Skeletal muscle cell (primary cell): ENCODE data around the gene SH2D6.
"Not testable (repeated sequence)": the region's sequence is repeated elsewhere in the genome, so short reads cannot be mapped to it uniquely, and the experiment has no call there.

Experiments
- DNase-seq: peaks from one replicate; pipeline ENCODE4 v3.0.0-alpha.2; 2010; ENCODE audit warnings: low read depth
- H3K4me3 ChIP-seq: 2 replicates; pipeline ENCODE4 v1.5.1; 2011; ENCODE audit warnings: low read depth, mild to moderate bottlenecking, control low read depth, low read length, moderate library complexity

Gene SH2D6

DNA sequence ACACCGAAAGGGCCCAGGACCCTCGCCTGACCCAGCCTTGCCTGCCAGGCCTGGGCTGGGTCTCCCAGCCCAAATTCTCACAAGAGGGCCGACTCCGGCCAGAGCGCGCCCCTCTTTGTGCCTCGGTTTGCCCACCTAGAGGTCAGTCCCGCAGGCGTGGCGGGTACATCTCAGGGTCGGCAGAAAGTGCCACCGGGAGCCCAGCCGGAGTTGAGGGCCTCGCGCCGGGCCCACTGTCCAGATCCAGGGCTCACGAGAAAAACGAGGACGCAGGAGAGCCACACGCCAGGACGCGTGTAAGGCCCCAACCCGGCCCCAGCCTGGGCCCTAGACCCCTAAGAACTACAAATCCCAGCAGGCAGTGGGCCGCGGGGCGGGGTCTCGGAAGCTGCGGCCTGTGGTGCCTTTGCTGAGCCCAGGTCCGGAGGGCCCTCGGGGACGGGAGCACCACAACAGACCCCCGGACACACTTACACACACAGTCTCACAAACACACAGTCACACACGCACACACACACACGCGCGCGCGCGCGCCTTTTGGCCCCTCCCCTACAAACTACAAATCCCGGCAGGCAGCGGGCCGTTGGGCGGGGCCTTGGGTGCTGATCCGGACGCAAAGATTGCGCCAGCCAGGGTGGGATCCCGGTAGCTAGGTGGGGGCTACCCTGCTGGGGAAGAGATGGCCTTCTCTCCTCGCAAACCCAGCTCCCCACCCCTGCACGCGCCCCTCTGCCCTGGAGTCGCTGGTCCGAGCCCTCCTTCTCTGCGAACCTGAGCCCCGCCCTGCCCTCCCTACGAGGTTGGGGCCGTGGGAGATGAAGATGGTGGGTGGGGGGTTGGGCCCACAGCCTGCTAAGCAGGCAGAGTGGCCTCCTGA is at the start of gene SH2D6:
Gene SH2D6 (plus strand): TSS at position 583 of the 877 bp plus-strand sequence. CDS start 10,752 bp downstream, outside the sequence.
- DNase-seq, result peak; percentile 34

DNA sequence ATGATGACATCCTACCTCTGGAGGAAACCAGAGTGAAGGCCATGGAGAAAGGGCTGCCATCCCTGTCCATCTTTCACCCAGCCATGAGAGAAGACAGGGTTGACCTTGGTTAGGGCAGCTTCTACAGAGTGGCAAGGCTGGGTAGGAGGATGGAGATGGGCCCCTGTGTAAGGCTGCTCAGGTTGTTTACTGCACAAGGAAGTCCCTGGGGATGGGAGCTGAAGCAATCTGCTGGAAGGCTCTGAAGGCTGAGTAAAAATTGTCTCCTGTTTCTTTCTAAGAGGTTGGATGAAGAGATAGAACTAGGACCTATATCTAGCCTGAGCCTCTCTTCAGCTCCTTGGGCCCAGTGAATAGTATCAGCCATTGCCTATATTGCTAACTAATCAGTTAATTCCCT is 49.6 kb upstream of the SH2D6 start:
- no peak overlapping the region for H3K4me3 ChIP-seq

More for the DNA sequence above, at the start of gene SH2D6:
- H3K4me3 ChIP-seq, result peak within 1 kb of the TSS; percentile 61

DNA sequence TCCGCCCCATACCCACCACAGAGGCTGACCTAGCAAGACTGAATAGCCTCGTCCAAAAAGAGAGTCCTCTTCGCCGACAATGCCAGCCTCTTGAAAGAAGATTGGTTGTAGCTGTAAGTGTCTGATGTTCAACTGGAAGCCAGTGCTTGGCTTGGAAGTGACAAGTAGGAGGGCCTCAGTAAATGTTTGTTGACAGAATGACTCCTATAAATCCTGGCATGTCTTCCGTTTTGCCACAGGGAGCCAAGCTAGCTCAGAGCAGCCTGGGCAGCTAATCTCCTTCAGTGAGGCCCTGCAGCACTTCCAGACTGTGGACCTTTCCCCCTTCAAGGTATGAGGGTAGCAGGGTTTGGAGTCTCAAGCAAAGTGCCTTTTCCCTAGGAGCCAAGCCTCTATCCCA is 49.0 kb upstream of the SH2D6 start:
- no peak overlapping the region for H3K4me3 ChIP-seq
- DNase-seq, result no peak

More for the DNA sequence above, 49.6 kb upstream of the SH2D6 start:
- peak; percentile 9 for DNase-seq

DNA sequence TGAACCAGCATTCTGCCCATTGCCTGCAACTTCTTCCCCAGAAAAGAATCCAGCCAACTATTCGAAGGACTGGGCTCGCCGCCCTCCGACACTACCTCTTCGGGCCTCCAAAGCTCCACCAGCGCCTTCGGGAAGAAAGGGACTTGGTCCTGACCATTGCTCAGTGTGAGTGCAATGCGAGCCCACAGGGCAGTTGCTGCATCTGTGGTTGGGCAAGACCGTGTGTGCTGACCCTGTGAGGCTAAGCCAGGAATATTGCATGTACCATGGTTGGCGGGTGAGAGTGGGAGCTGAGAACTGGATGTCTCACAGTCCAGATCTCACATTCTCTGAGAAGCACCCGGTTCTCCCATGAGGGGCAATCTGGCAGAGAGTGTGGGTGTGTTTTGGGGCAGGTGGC is 47.5 kb upstream of the SH2D6 start:
- no peak overlapping the region for H3K4me3 ChIP-seq
- no peak for DNase-seq

DNA sequence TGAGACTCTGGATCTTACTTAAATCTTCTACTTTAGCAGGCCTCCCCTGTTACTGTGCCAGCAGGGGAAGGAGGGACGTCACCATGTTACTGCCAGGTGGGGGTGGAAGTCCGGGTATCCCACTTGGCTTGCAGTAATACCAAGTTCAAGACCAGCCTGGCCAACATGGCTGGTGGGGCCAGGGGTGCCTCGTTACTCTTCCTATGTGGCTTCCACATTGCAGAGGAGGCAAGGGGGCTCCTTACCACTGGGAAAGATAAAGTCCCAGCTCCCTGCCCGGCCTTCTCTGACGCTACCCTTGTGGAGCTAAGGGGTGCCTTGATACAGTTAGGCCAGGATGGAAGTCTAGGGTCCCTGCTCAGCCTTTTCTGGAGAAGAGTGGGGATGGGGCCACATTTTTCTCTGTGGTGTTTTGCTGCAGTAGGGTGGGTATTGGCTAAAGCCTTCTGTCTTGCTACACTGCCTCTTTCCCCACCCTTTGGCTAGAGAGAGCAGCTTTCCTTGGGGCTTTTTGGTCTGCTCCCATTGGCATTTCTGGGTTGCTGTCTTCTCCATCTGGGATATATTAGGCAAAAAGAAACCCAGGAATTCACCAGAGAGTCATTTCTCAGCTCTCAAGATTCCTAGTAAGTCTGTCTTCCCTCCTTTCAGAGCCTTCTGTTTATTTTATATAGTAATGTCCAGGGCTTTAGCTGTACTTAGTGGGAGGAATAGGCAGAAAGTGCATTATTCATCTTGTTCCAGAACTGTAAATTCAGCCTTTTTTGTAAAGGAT is 42.0 kb upstream of the SH2D6 start:
- no peak for DNase-seq
- no peak overlapping the region for H3K4me3 ChIP-seq

DNA sequence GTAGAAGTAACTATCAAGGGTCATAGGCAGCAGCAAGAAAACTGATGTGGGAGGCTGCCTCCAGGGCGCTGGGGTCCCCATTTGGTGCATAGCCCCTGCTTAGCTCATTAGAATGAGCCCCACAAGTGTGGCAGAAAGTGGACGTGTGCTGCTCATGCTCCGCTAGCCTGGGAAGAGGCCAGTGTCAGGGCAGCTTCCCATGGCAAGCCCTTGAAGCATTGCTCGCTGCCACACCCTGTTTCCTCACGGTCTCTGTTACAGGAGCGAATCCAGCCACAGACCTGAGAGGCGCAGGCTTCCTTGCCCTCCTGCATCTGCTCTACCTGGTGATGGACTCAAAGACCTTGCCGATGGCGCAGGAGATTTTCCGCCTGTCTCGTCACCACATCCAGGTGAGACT is 41.4 kb upstream of the SH2D6 start:
- no peak overlapping the region for H3K4me3 ChIP-seq

DNA sequence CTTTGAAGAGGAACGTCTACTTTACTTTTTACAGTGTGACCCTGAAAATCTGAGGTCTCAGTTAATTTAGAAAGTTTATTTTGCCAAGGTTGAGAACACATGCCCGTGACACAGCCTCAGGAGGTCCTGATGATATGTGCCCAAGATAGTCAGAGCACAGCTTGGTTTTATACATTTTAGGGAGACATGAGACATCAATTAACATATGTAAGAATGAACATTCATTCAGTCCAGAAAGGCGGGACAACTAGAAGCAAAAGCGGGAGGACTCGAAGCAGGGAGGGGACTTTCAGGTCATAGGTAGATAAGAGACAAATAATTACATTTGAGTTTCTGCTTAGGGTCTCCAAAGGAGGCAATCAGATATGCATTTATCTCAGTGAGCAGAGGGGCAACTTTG is 40.3 kb upstream of the SH2D6 start:
- no peak for DNase-seq
- H3K4me3 ChIP-seq, result no peak overlapping the region

More for the DNA sequence above, 41.4 kb upstream of the SH2D6 start:
- DNase-seq, result no peak

DNA sequence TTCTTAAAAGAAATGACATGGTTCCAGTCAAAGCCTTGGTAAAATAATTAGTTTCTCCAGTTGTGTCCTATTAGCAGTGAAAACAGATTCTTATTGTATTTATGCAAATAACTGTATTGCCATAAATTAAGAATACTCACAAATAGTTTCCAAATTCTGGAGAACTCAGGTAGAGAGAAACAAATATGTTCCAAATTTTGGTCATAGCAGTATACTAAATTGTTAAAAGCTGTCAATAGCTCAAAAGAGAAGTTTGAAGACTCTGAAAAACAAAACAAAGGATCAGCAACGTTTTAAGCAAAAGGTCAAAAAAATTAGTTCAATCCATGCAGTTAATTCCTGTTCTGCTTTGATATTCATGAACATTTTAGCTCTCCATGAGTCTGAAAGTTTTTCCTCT is 38.5 kb upstream of the SH2D6 start:
- no peak for DNase-seq
- H3K4me3 ChIP-seq, result no peak overlapping the region

DNA sequence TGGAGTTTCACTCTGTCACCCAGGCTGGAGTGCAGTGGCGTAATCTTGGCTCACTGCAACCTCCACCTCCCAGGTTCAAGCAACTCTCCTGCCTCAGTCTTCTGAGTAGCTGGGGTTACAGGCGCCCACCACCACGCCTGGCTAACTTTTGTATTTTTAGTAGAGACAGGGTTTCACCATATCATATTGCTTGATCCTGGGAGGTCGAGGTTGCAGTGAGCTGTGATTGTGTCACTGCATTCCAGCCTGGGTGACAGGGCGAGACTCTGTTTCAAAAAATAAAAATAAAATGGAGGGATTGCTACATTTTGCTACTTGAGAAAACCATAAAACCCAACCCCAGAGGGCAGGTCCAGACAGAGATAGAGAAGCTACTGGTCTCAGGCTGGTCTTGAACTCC is 35.4 kb upstream of the SH2D6 start:
- DNase-seq, result peak; percentile 9
- H3K4me3 ChIP-seq, result not testable (repeated sequence)

DNA sequence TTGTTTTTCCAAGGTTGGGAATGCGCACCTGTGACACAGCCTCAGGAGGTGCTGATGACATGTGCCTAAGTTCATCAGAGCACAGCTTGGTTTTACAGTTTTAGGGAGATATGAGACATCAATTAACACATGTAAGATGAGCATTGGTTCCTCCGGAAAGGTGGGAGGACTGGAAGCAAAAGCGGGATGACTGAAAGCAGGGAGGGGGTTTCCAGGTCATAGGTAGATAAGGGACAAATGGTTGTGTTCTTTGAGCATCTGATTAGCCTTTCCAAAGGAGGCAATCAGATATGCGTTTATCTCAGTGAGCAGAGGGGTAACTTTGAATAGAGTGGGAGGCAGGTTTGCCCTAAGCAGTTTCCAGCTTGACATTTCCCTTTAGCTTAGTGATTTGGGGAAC is 34.7 kb upstream of the SH2D6 start:
- no peak for DNase-seq
- H3K4me3 ChIP-seq, result no peak overlapping the region

DNA sequence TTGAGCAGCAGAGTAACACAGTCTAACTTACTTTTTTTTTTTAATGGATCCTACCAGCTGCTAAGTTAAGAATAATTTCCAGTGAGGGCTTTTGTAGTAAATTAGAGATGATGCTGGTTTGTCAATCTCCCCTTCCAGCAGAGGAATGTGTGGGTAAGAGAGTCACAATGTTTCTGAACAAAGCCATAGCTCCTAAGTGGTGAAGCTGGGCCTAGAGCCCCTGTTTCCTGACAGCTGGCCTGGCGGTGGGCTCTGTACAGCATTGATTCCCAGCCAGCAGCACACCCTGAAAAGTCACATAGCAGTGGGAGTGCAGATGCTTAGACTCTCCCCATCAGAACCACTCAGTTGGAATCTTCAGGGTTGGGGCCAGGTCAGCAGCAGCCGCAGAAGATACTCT is 32.8 kb upstream of the SH2D6 start:
- no peak for DNase-seq
- H3K4me3 ChIP-seq, result no peak overlapping the region

DNA sequence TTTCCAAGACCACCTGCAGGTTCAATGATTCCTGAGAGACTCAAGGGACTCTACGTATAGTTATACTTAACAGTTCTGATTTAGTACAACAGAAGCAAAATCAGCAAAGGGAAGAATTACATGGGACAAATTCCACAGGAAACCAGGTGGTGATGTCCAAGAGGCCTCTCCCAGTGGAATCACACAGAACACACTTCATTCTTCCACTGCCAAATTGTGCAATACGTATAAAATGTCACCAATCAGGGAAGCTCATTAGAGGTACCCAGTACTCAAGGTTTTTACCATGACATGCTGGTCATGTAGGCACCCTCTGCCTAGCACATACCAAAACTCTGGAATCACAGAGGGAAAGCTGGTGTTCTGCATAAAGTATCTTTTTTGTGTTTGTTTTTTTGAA is 30.8 kb upstream of the SH2D6 start:
- DNase-seq, result no peak
- no peak overlapping the region for H3K4me3 ChIP-seq

DNA sequence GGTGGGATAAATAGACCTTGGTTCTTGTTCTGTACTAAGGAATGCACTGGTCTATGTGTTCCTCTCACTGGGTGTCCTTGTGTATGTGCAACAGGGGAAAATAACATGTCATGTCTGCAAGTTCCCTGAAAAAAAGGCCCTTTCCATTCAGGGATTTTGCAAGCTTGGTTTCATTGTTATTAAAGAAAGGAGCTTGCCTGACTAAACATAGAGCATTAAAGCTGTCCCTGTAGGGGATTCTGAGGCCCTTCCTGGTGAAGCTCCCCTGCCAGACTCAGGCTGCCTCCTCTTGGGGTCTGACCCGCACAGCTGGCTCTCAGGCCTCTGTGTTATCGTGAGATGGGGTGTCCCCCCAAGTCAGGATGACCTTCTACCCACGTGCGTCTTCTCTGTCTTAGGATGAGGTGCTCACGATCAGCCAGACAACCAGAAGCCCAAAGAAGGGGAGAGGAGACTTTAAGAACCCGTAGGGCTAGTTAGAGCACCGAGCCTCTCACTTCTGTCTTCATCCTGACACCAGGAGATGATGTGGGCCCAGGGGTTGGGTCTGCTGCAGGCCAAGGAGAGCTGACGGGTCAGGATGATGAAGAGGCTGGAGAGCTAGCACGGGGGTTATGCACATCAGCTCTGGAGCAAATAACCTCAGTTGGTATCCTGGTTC is 29.5 kb upstream of the SH2D6 start:
- DNase-seq, result no peak
- H3K4me3 ChIP-seq, result no peak overlapping the region

DNA sequence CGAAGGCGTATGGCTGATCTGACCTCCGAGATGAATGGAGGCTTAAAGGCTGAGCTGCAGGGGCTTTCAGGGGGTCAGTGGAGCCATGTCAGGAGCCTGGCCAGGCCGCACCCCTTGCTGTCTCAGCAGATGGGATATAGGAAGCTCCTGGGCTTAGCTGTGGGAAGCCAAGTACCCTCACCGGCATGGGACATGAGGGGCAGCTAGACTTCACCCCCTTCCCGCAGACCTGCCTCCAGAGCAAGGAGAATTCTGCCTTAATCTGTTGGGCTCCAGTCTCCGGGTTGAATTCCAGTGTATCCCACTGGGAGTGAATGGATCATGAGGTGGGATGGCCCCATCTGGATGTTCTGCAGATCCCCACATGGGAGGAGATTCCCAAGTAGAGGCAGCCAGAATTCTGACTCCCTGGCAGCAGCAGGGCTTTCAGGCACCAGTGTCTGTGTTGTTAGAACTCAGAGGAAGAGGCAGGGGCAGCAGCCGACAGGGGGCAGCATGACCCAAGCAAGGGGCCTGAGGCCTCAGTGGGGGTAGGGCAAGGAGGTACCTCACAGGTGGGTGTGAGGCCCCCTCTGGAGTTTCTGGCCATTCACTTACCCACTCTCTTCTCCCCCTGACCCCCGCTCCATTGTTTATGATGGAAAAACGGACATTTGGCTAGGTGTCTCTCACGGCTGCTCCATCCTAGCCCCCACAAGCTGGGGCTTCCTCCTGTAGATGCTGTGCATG is 27.4 kb upstream of the SH2D6 start:
- DNase-seq, result no peak
- H3K4me3 ChIP-seq, result no peak overlapping the region

DNA sequence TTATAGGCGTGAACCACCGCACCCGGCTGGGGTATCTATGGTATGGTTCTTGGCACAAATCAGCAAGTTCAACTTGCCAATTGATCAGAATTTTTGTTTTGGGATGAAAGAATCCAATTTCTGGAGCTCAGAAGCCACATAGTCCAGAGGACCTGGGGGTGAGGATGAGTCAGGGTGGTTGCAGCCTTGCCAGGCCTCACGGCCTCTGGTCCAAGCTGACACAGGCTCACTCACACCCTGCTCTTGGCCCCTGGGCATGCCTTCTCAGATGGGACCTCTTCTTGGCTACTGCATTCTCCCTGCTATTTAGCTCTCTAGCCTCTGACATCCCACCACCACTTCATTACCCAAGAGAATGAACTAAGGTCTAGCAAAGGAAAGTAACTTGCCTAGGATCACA is 24.7 kb upstream of the SH2D6 start:
- no peak overlapping the region for H3K4me3 ChIP-seq
- DNase-seq, result no peak

DNA sequence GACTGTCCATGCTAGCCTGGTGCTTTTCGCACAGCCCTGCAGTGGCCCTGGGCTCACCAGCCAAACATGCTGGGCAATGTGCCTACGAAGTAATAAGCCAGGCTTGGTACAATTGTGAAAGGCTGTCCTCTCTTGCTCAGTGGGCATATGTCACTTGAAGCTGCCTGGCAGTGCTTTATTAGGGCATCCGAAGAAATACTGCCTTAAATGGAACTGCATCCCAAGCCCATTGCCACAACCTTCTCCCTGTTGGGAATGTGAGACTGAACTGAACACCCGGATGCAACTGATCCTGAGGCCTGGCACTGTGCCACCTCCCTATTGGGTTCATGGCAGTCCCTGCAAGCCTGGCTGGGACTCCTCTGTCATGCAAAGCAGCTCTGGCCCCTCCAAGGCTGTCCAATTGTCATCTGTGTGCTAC is 24.2 kb upstream of the SH2D6 start:
- H3K4me3 ChIP-seq, result no peak overlapping the region
- no peak for DNase-seq

DNA sequence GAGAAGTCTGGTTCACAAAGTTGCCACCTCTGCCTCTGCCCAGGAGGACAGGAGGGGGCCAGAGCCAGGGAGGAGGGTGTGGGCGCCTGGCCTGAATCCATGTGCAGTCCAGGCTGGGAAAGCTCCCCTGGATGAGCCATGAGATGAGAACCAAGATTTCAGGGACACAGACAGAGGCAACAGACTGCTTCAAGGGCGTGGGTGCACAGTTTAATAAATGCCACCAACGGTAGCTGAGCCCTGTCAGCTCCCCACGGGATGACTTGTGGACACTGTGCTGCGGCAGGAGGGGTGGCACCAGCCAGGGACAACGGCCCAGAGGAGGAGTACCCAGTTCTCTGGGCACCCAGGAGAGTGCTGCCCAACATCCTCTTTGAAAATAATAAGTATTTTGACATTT is 23.5 kb upstream of the SH2D6 start:
- DNase-seq, result no peak
- H3K4me3 ChIP-seq, result no peak overlapping the region

DNA sequence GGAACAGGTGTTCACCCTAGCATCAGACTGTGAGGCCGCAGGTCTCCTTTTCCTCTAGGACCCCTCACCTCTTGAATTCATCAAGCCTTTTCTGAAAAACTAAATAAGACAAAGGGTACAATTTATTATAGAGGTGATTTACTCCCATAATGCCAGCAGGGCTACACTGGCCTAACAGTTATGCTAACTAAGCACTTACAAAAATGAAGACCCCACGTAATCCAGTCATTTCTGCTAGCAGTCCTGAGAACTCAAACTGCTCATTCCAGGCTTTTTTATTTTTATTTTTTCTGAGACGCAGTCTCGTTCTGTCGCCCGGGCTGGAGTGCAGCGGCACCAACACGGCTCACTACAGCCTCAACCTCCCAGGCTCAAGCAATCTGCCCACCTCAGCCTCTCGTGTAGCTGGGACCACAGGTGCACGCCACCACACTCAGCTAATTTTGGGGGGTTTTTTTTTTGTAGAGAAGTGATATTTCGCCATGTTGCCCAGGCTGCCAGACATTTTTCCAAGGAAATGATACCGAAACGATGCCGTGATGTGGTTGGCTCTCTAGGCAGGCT is 22.5 kb upstream of the SH2D6 start:
- DNase-seq, result no peak
- H3K4me3 ChIP-seq, result no peak overlapping the region
